Activated CD4-positive, alpha-beta T cell treated with anti-CD3 and anti-CD28 coated beads, Interleukin-2, amount 10 ng/mL, durations not matched to agents 7 days and 5 days (primary cell): ENCODE measurements around the gene GDI2. TPM values are rescaled to one million over a fixed set of nuclear protein-coding genes. Genes with fewer than 3 reads are reported as not detected.
"Not testable (repeated sequence)": the region's sequence is repeated elsewhere in the genome, so short reads cannot be mapped to it uniquely, and the experiment has no call there.

Experiments
- CTCF ChIA-PET: fragments of 350-600 bp; sonication (Branson Sonifier 250); formaldehyde crosslinking; loops from one replicate; lab custom pipeline; 2021; ENCODE audit warnings: antibody characterized with exemption; lab: Charles Lee
- POLR2A ChIA-PET: fragments of 350-600 bp; sonication (Branson Sonifier 250); formaldehyde crosslinking; loops from one replicate; lab custom pipeline; 2021; ENCODE audit warnings: antibody characterized with exemption; lab: Charles Lee
- DNase-seq: peaks from one replicate; pipeline ENCODE4 v3.0.0-alpha.2; 2020
- H3K27ac Mint-ChIP-seq: one replicate; pipeline ENCODE4 v1.8.0; 2021; ENCODE audit warnings: mild to moderate bottlenecking, moderate library complexity, mixed read lengths
- H3K27me3 Mint-ChIP-seq: one replicate; pipeline ENCODE4 v1.8.0; 2021; ENCODE audit warnings: mixed read lengths
- H3K36me3 Mint-ChIP-seq: one replicate; pipeline ENCODE4 v1.8.0; 2021; ENCODE audit warnings: low read depth, mixed read lengths
- H3K4me1 Mint-ChIP-seq: one replicate; pipeline ENCODE4 v1.8.0; 2021; ENCODE audit warnings: mixed read lengths
- H3K4me3 Mint-ChIP-seq: one replicate; pipeline ENCODE4 v1.8.0; 2021; ENCODE audit warnings: mild to moderate bottlenecking, moderate library complexity, mixed read lengths
- H3K9me3 Mint-ChIP-seq: one replicate; pipeline ENCODE4 v1.8.0; 2021; ENCODE audit warnings: mixed read lengths
- total RNA-seq, 2 experiments: library from RNA; stranded (reverse); gene quantifications; one replicate each; pipeline ENCODE4 v1.2.3, GENCODE V29; 2021

Gene GDI2
- total RNA-seq, 2 experiments from 2014 or later = 219 to 242 TPM

GRCh38 chr10:5818048-5818331 is 4.8 kb upstream of the GDI2 start:
- CTCF ChIA-PET = interaction anchor here (0.6 kb wide), 1 partner anchor 1733 kb away, joined by 3 read pairs; no protein-coding TSS in a partner anchor
- no peaks in the 10 kb centered on the region for H3K27me3 Mint-ChIP-seq
- no peaks in the 10 kb centered on the region for H3K9me3 Mint-ChIP-seq
- H3K36me3 Mint-ChIP-seq = peaks cover 4% of the 10 kb centered on the region
- H3K27ac Mint-ChIP-seq = no peak overlapping the region
- no peak overlapping the region for H3K4me3 Mint-ChIP-seq
- DNase-seq = no peak
- POLR2A ChIA-PET = no interaction called here
- peaks cover 32% of the 10 kb centered on the region for H3K4me1 Mint-ChIP-seq

GRCh38 chr10:5817322-5818047 is 4.3 kb upstream of the GDI2 start:
- Mint-ChIP-seq H3K27ac (no peak overlapping the region), H3K4me3 (no peak overlapping the region), H3K9me3 (no peaks in the 10 kb centered on the region), H3K36me3 (peaks cover 5% of the 10 kb centered on the region), H3K27me3 (no peaks in the 10 kb centered on the region), H3K4me1 (peaks cover 32% of the 10 kb centered on the region)
- CTCF ChIA-PET = interaction anchor here (0.6 kb wide), 1 partner anchor 1733 kb away, joined by 3 read pairs; no protein-coding TSS in a partner anchor
- DNase-seq = no peak
- POLR2A ChIA-PET = no interaction called here

- CTCF ChIA-PET = no interaction called here
- no peak for DNase-seq
- no peak overlapping the region for H3K4me3 Mint-ChIP-seq
- H3K27me3 Mint-ChIP-seq = no peaks in the 10 kb centered on the region
- peaks cover 34% of the 10 kb centered on the region for H3K4me1 Mint-ChIP-seq
- POLR2A ChIA-PET = no interaction called here
- H3K9me3 Mint-ChIP-seq = no peaks in the 10 kb centered on the region
- H3K27ac Mint-ChIP-seq = no peak overlapping the region
- peaks cover 11% of the 10 kb centered on the region for H3K36me3 Mint-ChIP-seq
Observed at GRCh38 chr10:5816170-5816569, 2.9 kb upstream of the GDI2 start.

GRCh38 chr10:5814110-5815107 is 1.2 kb upstream of the GDI2 start:
- Mint-ChIP-seq H3K4me1 (peaks cover 44% of the 10 kb centered on the region), H3K4me3 (peak overlapping the region; percentile 87), H3K27me3 (no peaks in the 10 kb centered on the region), H3K27ac (peak overlapping the region; percentile 96), H3K9me3 (no peaks in the 10 kb centered on the region), H3K36me3 (peaks cover 19% of the 10 kb centered on the region)
- CTCF ChIA-PET = interaction anchor here (0.7 to 1.3 kb wide), 3 partner anchors 17 to 71 kb away, joined by 4 to 5 read pairs (median 4); no protein-coding TSS in a partner anchor
- POLR2A ChIA-PET = no interaction called here
- DNase-seq = no peak

GRCh38 chr10:5813091-5813340 is 218 bp downstream of the GDI2 start:
- Mint-ChIP-seq H3K27me3 (no peaks in the 10 kb centered on the region), H3K4me3 (peak overlapping the region; percentile 87), H3K9me3 (no peaks in the 10 kb centered on the region), H3K4me1 (peaks cover 53% of the 10 kb centered on the region), H3K36me3 (peaks cover 22% of the 10 kb centered on the region), H3K27ac (peak overlapping the region; percentile 93)
- no peak for DNase-seq
- ChIA-PET POLR2A (interaction anchor here (0.6 kb wide), 1 partner anchor 37 kb away, joined by 5 read pairs; no protein-coding TSS in a partner anchor), CTCF (no interaction called here)

- Mint-ChIP-seq H3K27me3 (no peaks in the 10 kb centered on the region), H3K36me3 (peaks cover 27% of the 10 kb centered on the region), H3K4me3 (peak overlapping the region; percentile 87), H3K4me1 (peaks cover 56% of the 10 kb centered on the region), H3K27ac (peak overlapping the region; percentile 83), H3K9me3 (no peaks in the 10 kb centered on the region)
- CTCF ChIA-PET = interaction anchor here (0.6 to 0.7 kb wide), 2 partner anchors 8 to 27 kb away, joined by 3 to 4 read pairs; no protein-coding TSS in a partner anchor
- POLR2A ChIA-PET = no interaction called here
- DNase-seq = peak; percentile 43
Observed at GRCh38 chr10:5812283-5813090, 747 bp downstream of the GDI2 start.

GRCh38 chr10:5811387-5811821 is 1.8 kb downstream of the GDI2 start:
- Mint-ChIP-seq H3K4me1 (peaks cover 56% of the 10 kb centered on the region), H3K4me3 (peak overlapping the region; percentile 87), H3K36me3 (peaks cover 33% of the 10 kb centered on the region), H3K27me3 (no peaks in the 10 kb centered on the region), H3K27ac (peak overlapping the region; percentile 83), H3K9me3 (no peaks in the 10 kb centered on the region)
- ChIA-PET CTCF (interaction anchor here (0.6 to 1.6 kb wide), 3 partner anchors 19 to 837 kb away, joined by 3 to 5 read pairs (median 3); no protein-coding TSS in a partner anchor), POLR2A (no interaction called here)
- DNase-seq = no peak

- H3K4me3 Mint-ChIP-seq = peak overlapping the region; percentile 87
- ChIA-PET CTCF (interaction anchor here (1.1 to 1.6 kb wide), 3 partner anchors 9 to 132 kb away, joined by 3 to 5 read pairs (median 4); no protein-coding TSS in a partner anchor), POLR2A (interaction anchor here (0.6 kb wide), 1 partner anchor 118 kb away, joined by 3 read pairs; no protein-coding TSS in a partner anchor)
- no peaks in the 10 kb centered on the region for H3K27me3 Mint-ChIP-seq
- peaks cover 56% of the 10 kb centered on the region for H3K4me1 Mint-ChIP-seq
- peaks cover 43% of the 10 kb centered on the region for H3K36me3 Mint-ChIP-seq
- peaks cover 2% of the 10 kb centered on the region for H3K9me3 Mint-ChIP-seq
- no peak for DNase-seq
- H3K27ac Mint-ChIP-seq = peak overlapping the region; percentile 82
Observed at GRCh38 chr10:5810225-5810624, 3.0 kb downstream of the GDI2 start.

GRCh38 chr10:5809527-5810154 is 3.6 kb downstream of the GDI2 start:
- peaks cover 2% of the 10 kb centered on the region for H3K9me3 Mint-ChIP-seq
- POLR2A ChIA-PET = no interaction called here
- no peak for DNase-seq
- CTCF ChIA-PET = interaction anchor here (1.1 kb wide), 3 partner anchors 9 to 131 kb away, joined by 3 to 4 read pairs (median 4); no protein-coding TSS in a partner anchor
- peaks cover 51% of the 10 kb centered on the region for H3K4me1 Mint-ChIP-seq
- H3K36me3 Mint-ChIP-seq = peaks cover 39% of the 10 kb centered on the region
- H3K4me3 Mint-ChIP-seq = peak overlapping the region; percentile 87
- H3K27ac Mint-ChIP-seq = peak overlapping the region; percentile 82
- H3K27me3 Mint-ChIP-seq = no peaks in the 10 kb centered on the region

- DNase-seq, POLR2A ChIA-PET, H3K27me3 Mint-ChIP-seq, H3K9me3 Mint-ChIP-seq: not testable (repeated sequence)
- H3K4me1 Mint-ChIP-seq = peaks cover 49% of the 10 kb centered on the region
- peak overlapping the region; percentile 87 for H3K4me3 Mint-ChIP-seq
- CTCF ChIA-PET = interaction anchor here (0.6 to 1.1 kb wide), 3 partner anchors 27 to 130 kb away, joined by 3 to 4 read pairs (median 4); no protein-coding TSS in a partner anchor
- H3K27ac Mint-ChIP-seq = peak overlapping the region; percentile 82
- H3K36me3 Mint-ChIP-seq = peaks cover 43% of the 10 kb centered on the region
Observed at GRCh38 chr10:5808783-5809392, 4.3 kb downstream of the GDI2 start.

GRCh38 chr10:5806745-5807144 is 6.5 kb downstream of the GDI2 start:
- Mint-ChIP-seq H3K27ac (no peak overlapping the region), H3K4me1 (peaks cover 58% of the 10 kb centered on the region), H3K4me3 (no peak overlapping the region), H3K27me3 (no peaks in the 10 kb centered on the region), H3K36me3 (peaks cover 43% of the 10 kb centered on the region), H3K9me3 (peaks cover 2% of the 10 kb centered on the region)
- ChIA-PET CTCF (interaction anchor here (0.6 to 1.1 kb wide), 3 partner anchors 19 to 51 kb away, joined by 3 to 4 read pairs (median 3); no protein-coding TSS in a partner anchor), POLR2A (no interaction called here)
- DNase-seq = no peak
